Uterus (tissue), 2 donors: ENCODE measurements around the gene TSPAN32.

ENCODE experiments used
- CTCF ChIP-seq, 4 experiments: fragments of 200-600 bp in 2 of 4; fragments of 450-650 bp in 2 of 4; sonication (generic) in 2 of 4; IDR thresholded peaks; one replicate each; pipeline ENCODE4 v1.5.1; 2016 to 2019; ENCODE audit warnings: antibody characterized with exemption in 4 of 4, mild to moderate bottlenecking in 2 of 4, moderate library complexity in 1 of 4
- POLR2A ChIP-seq, 2 donors: fragments of 450-650 bp; IDR thresholded peaks; one replicate each; pipeline ENCODE4 v1.6.1; 2016; ENCODE audit warnings: antibody characterized with exemption in 2 of 2, mild to moderate bottlenecking in 1 of 2, moderate library complexity in 1 of 2

- TF ChIP-seq CTCF (IDR thresholded peaks at IDR 0.05) (no peak), POLR2A (IDR thresholded peaks at IDR 0.05) (no peak)
These were observed 23.3 kb downstream of the TSPAN32 start for GRCh38 chr11:2325123-2325522.
